GM18498 (cell line): ENCODE measurements around the gene RGS17.

Experiments
- ATAC-seq: cut with Tn5 transposase; IDR thresholded peaks from one replicate; pipeline ENCODE4 v1.9.1; 2021; ENCODE audit warnings: mild to moderate bottlenecking, moderate library complexity; ENCODE audit not compliant: unreplicated experiment

The RGS17 gene

GRCh38 chr6:153086225-153086990 is 44.7 kb downstream of the RGS17 start:
- ATAC-seq = no peak

- ATAC-seq = no peak
Observed at GRCh38 chr6:153085239-153085638, 45.8 kb downstream of the RGS17 start.

GRCh38 chr6:153084393-153084792 is 46.7 kb downstream of the RGS17 start:
- no peak for ATAC-seq

GRCh38 chr6:153083869-153084268 is 47.2 kb downstream of the RGS17 start:
- ATAC-seq = no peak

GRCh38 chr6:153081914-153082313 is 49.2 kb downstream of the RGS17 start:
- no peak for ATAC-seq

- no peak for ATAC-seq
Observed at GRCh38 chr6:153076431-153076830, 54.7 kb downstream of the RGS17 start.

- ATAC-seq = no peak
Observed at GRCh38 chr6:153074761-153075160, 56.3 kb downstream of the RGS17 start.

- no peak for ATAC-seq
Observed at GRCh38 chr6:153073841-153074240, 57.2 kb downstream of the RGS17 start.

- no peak for ATAC-seq
Observed at GRCh38 chr6:153070756-153071155, 60.3 kb downstream of the RGS17 start.

GRCh38 chr6:153069897-153070296 is 61.2 kb downstream of the RGS17 start:
- ATAC-seq = no peak

- ATAC-seq = no peak
Observed at GRCh38 chr6:153065222-153065621, 65.9 kb downstream of the RGS17 start.

GRCh38 chr6:153063936-153064335 is 67.1 kb downstream of the RGS17 start:
- no peak for ATAC-seq

- no peak for ATAC-seq
Observed at GRCh38 chr6:153062516-153062915, 68.6 kb downstream of the RGS17 start.

GRCh38 chr6:153059757-153060156 is 71.3 kb downstream of the RGS17 start:
- no peak for ATAC-seq

GRCh38 chr6:153059311-153059710 is 71.8 kb downstream of the RGS17 start:
- no peak for ATAC-seq

GRCh38 chr6:153058909-153059308 is 72.2 kb downstream of the RGS17 start:
- ATAC-seq = no peak

GRCh38 chr6:153058291-153058690 is 72.8 kb downstream of the RGS17 start:
- ATAC-seq = no peak

GRCh38 chr6:153056308-153056707 is 74.8 kb downstream of the RGS17 start:
- no peak for ATAC-seq

- ATAC-seq = no peak
Observed at GRCh38 chr6:153051801-153052200, 79.3 kb downstream of the RGS17 start.

GRCh38 chr6:153048631-153049030 is 82.5 kb downstream of the RGS17 start:
- ATAC-seq = no peak

GRCh38 chr6:153047386-153047785 is 83.7 kb downstream of the RGS17 start:
- no peak for ATAC-seq

- no peak for ATAC-seq
Observed at GRCh38 chr6:153045271-153045670, 85.8 kb downstream of the RGS17 start.

- ATAC-seq = no peak
Observed at GRCh38 chr6:153044295-153044694, 86.8 kb downstream of the RGS17 start.
